ENCODE measurements around the gene PPP1R3G.

PPP1R3G gene

GRCh38 chr6:5128351-5128750 lies 43.2 kb downstream of the PPP1R3G start (continued):
- TF ChIP-seq CREB5 (CRISPR knock-in tag; IDR thresholded peaks at IDR 0.05; ENCODE audit: low read depth) (no peak), PPARA (CRISPR knock-in tag; IDR thresholded peaks at IDR 0.05; ENCODE audit: borderline replicate concordance) (no peak), CSDC2 (CRISPR knock-in tag; IDR thresholded peaks at IDR 0.05) (no peak), ARNTL (CRISPR knock-in tag; IDR thresholded peaks at IDR 0.05; ENCODE audit: borderline replicate concordance, low read depth) (no peak), ESRRG (CRISPR knock-in tag; IDR thresholded peaks at IDR 0.05) (no peak), ZFP30 (CRISPR knock-in tag; IDR thresholded peaks at IDR 0.05) (no peak), POU6F1 (CRISPR knock-in tag; IDR thresholded peaks at IDR 0.05; ENCODE audit: borderline replicate concordance, low read depth) (no peak), ZNF565 (CRISPR knock-in tag; conservative IDR thresholded peaks at IDR 0.05; ENCODE audit: low read depth) (no peak), GLIS3 (CRISPR knock-in tag; IDR thresholded peaks at IDR 0.05) (no peak), ISL1 (CRISPR knock-in tag; IDR thresholded peaks at IDR 0.05) (no peak)

- ATAC-seq, result no peak
- no peak for TF ChIP-seq CREB5 (CRISPR knock-in tag; IDR thresholded peaks at IDR 0.05; ENCODE audit: low read depth)
- TF ChIP-seq PATZ1 (CRISPR knock-in tag; IDR thresholded peaks at IDR 0.05; ENCODE audit: borderline replicate concordance), result no peak
- TF ChIP-seq PPARA (CRISPR knock-in tag; IDR thresholded peaks at IDR 0.05; ENCODE audit: borderline replicate concordance), result no peak
- TF ChIP-seq OSR1 (CRISPR knock-in tag; IDR thresholded peaks at IDR 0.05), result no peak
- TF ChIP-seq ZFP30 (CRISPR knock-in tag; IDR thresholded peaks at IDR 0.05), result no peak
- TF ChIP-seq ZC3H10 (CRISPR knock-in tag; IDR thresholded peaks at IDR 0.05), result no peak
- TF ChIP-seq ESRRG (CRISPR knock-in tag; IDR thresholded peaks at IDR 0.05), result no peak
- TF ChIP-seq ISL1 (CRISPR knock-in tag; IDR thresholded peaks at IDR 0.05), result no peak
Measured at GRCh38 chr6:5130135-5130866, 45.2 kb downstream of the PPP1R3G start.

- ATAC-seq, result no peak
- TF ChIP-seq RARB (CRISPR knock-in tag; IDR thresholded peaks at IDR 0.05) (no peak), PATZ1 (CRISPR knock-in tag; IDR thresholded peaks at IDR 0.05; ENCODE audit: borderline replicate concordance) (no peak), ZNF70 (CRISPR knock-in tag; IDR thresholded peaks at IDR 0.05) (no peak), TSHZ2 (CRISPR knock-in tag; IDR thresholded peaks at IDR 0.05) (no peak)
Measured at GRCh38 chr6:5132731-5133130, 47.6 kb downstream of the PPP1R3G start.

Data from SK-N-SH treated with all-trans-retinoic acid at 6 μM for 48 hours (cell line).